Measurements from ENCODE around the gene PFN4.
A peak's percentile ranks its signal among the peaks of the same experiment; 100 is the strongest.
"Not testable (repeated sequence)": the region's sequence is repeated elsewhere in the genome, so short reads cannot be mapped to it uniquely, and the experiment has no call there.

PFN4 gene

DNA sequence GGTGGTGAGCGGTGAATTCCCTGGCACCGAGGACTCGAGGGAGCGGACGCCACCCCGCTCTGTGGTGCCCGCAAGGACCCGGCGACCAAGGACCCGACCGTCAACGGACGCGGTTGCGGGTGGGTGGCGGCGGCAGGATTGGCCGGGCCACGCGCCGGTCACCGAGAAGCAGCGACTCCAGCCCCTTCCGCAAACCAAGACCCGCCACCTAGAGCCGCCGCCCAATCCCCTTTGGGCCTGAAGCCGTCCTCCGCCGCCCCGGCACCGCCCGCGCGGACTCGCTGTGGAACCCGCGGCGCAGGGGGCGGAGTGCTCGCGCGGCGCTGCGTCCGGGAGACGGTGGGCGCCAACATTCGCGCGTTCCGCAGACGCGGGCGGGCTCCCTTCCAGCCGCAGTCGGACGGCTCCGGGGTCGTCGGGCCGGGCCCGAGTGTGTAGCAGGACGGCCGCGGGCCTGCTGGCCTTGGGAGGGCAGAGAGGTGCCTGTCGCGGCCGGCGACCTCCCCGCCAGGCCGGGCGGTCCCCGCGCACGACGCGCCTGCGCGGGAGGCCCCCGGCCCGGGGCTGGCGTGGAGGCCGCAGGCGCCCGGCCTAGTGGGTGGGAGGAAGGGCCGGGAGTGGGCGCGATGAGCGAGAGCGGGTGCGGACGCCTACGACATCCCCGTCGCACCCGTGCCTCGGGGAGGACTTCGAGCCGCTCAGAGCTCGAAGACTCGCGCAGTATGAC lies at the start of gene PFN4, which contains the start of gene FAM228B:
Gene PFN4, minus strand, starts transcription at position 140 of the 727 bp plus-strand sequence. CDS start 799 bp downstream, outside the sequence.
Gene FAM228B, plus strand, starts transcription at position 275 of the 727 bp plus-strand sequence. CDS start 893 bp downstream, outside the sequence.
- peak; percentile 39 for DNase-seq (ENCODE audit: low read depth)

DNA sequence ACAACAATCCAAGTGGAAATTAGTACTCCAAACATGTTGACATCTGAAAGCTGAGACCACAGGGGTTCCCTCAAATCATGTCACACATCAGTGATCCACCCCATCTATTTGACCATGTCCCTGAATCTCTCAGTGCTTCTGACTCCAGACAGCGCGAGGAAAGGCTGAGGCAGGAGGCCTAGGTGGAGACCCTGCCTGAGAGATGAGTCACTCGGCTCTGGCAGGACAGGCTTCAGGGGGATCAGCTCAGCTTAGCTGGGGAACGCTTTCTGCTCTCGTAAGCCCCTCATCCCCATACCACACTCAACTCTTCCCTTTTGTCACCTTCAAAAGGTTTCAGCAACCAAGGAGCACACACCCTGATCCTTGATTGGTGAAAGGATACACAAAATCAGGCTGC lies 45.9 kb upstream of the PFN4 start:
- no peak for DNase-seq (ENCODE audit: low read depth)

DNA sequence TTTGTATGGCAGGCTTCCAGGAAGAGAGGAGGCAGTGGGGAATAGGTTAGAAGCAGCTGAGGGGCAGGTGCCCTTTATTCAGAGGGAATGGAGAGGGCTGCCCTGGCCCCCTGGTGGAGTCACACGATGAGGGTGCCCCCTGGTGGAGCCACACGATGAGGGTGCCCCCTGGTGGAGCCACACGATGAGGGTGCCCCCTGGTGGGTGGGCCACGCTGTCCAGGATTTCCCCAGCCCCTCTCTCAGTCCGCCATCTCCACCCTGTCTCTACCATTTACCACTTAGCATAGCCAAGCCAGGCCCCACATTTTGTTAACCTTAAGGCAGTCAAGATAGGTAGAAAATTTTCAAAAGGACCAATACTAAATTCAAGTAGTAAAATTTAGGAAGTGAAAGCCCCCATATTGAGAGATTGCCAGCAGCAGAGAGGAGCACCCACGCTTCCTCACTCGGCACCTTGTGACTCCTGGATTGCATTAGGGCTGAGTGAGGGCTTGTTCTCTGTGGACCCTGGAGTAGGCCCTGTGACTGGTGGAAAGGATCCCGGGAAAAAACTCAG lies 41.4 kb upstream of the PFN4 start:
- peak; percentile 22 for DNase-seq (ENCODE audit: low read depth)

DNA sequence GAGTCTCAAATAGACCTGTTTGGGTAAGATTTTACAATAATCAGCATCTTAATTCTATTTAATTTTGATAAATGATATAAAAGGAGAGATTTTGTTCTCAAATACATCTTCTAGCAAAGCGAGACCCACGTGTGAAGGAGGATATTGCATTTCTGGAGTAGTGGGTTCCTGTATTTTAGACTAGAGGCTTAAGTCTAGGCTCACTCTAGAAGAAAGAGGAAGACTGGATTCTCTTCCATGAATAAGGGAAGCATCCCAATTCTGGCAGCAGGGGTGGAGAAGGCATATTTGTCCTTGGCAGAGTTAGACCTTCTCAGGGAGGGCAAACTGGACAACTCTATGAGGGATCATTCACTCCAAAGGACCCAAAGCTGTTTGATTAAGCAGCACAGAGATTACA lies 40.5 kb upstream of the PFN4 start:
- no peak for DNase-seq (ENCODE audit: low read depth)

GRCh38 chr2:24163186-24163585 lies 40.1 kb upstream of the PFN4 start:
- no peak for DNase-seq (ENCODE audit: low read depth)

GRCh38 chr2:24162494-24162893 lies 39.4 kb upstream of the PFN4 start:
- DNase-seq (ENCODE audit: low read depth) = no peak

GRCh38 chr2:24160761-24161160 lies 37.6 kb upstream of the PFN4 start:
- no peak for DNase-seq (ENCODE audit: low read depth)

DNA sequence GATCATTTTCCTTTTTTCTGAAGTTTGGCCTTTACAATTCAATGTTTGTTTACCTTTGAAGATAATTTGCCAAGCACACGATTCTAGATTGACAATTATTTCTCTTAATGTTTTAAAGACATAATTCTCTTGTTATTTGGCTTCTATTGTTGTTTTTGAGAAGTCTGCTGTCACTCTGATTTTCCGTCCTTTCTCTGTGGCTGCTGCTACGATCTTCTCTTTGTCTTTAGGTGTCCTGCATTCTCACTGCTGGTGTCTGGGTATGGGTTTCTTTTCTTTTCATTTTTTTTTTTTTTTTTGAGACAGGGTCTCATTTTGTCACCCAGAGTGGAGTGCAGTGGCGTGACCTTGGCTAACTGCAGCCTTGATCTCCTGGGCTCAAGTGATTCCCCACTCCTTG lies 36.6 kb upstream of the PFN4 start:
- DNase-seq (ENCODE audit: low read depth) = no peak

DNA sequence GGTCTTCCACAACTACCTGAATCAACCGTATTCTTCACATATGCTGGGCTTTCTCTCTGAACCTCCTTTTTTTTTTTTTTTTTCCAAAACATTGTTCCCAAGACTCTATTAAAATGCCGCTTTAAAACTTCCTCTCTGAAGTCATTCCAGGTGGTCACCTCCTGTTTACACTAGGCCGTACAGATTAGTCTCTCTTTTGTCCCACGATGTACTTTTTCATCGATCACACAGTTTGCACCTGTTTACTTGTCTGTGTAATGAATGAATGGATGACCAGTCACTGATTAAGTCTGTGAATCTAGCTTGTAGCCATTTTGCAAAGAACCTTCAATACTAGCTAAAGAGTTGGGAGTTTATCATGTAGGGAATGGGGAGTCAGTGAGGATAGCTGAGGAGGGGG lies 35.0 kb upstream of the PFN4 start:
- no peak for DNase-seq (ENCODE audit: low read depth)

DNA sequence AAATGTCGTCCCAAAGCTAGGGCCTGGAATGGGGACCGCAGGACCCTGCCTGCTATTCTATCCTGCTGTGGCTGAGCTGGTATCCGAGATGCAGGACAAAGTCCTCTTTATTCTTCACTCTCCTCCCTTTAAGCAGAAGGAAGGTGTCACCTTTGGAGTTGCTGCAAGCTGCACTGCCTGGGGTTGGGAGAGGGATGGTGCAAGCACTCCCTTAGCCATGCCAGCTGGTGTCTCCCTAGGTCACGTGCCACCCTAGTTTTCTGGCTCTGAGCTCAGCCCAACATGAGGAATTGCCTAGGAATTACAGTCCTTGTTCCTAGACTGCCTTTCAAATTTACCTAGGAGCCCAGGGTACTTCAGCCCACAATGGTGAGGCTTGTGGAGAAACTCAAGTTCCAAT lies 30.3 kb upstream of the PFN4 start:
- no peak for DNase-seq (ENCODE audit: low read depth)

DNA sequence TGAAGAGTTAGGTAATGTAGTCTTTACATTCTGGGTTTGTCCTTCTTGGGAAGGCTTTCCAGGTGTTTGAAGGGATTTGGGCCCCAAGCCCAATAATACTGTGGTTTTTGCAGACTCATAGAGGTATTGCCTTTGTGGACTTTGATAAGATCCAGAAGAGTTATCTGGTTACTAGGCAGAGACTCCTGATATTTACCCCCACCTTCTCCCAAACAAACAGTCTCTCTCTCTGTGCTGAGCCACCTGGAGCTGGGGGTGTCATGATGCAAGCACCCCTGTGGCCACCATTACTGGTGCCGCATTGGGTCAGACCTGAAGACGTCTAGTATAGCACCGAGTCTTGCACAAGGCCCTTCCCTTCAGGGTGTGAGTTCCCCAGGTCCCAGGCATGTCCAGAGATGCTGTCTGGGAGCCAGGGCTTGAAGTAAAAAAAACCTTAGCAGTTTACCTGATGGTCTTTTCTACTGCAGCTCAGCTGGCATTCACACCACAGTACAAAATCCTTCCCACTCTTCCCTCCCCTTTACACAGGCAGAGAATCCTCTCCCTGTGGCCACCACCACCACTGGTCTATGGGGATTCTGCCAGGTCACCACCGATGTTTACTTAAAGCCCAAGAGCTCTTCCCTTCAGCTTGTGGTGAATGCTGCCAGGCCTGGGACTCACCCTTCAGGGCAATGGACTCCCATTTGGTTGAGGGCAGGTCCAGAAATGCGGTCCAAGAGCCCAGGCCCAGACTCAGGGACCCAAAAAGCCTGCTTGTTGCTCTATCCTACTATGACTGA lies 29.5 kb upstream of the PFN4 start:
- no peak for DNase-seq (ENCODE audit: low read depth)

DNA sequence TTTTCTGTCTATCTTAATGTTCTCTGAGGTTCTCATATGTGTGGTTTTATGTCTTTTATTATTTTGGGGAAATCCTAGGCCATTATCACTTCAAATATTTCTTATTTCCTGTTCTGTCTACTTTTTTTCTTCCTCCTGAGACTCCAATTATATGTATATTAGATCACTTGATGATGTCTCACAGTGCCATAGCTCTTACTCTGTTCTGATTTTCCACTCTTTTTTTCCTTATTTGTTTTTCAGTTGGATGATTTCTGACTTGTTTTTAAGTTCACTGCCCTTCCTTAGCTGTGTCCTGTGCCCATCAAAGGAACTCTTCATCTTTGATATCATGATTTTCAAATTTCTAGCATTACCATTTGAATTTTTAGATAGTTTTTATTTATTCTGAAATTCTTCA lies 24.2 kb upstream of the PFN4 start:
- DNase-seq (ENCODE audit: low read depth) = no peak

DNA sequence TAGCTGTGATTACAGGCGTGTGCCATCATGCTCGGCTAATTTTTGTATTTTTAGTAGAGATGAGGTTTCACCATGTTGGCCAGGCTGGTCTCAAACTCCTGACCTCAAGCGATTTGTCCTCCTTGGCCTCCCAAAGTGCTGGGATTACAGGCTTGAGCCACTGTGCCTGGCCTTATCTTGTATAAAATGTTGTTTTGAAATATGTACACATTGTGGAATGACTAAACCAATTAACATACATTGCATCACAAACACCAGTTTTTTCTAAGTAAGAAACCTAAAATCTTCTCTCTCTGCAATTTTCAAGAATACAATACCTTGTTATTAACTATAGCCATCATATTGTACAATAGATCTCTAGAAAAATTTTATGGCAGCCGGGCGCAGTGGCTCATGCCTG lies 17.2 kb upstream of the PFN4 start:
- DNase-seq (ENCODE audit: low read depth) = not testable (repeated sequence)

DNA sequence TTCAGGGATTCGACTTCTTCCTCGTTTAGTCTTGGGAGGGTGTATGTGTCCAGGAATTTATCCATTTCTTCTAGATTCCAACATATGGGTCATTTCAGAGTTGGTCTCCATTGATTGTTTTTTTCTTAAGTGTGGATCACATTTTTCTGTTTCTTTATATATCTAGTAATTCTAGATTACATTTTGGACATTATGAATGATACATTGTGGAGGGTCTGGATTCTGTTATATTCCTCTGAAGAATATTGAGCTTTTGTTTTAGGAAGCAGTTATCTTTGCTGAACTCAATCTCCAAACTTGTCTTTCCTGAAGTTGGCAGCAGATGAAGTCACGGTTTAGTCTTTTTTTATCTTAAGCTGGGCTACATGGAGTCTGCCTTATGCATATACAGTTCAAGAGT lies 9.4 kb upstream of the PFN4 start:
- DNase-seq (ENCODE audit: low read depth) = no peak

GRCh38 chr2:24125956-24126355 lies 2.8 kb upstream of the PFN4 start:
- DNase-seq (ENCODE audit: low read depth) = no peak

- no peak for DNase-seq (ENCODE audit: low read depth)
These were observed 917 bp upstream of the PFN4 start for GRCh38 chr2:24123922-24124580.

GRCh38 chr2:24122366-24123194 lies 554 bp downstream of the PFN4 start:
- no peak for DNase-seq (ENCODE audit: low read depth)

GRCh38 chr2:24121469-24121868 lies 1.7 kb downstream of the PFN4 start:
- DNase-seq (ENCODE audit: low read depth) = no peak

- no peak for DNase-seq (ENCODE audit: low read depth)
These were observed 2.1 kb downstream of the PFN4 start for GRCh38 chr2:24121066-24121465.

DNA sequence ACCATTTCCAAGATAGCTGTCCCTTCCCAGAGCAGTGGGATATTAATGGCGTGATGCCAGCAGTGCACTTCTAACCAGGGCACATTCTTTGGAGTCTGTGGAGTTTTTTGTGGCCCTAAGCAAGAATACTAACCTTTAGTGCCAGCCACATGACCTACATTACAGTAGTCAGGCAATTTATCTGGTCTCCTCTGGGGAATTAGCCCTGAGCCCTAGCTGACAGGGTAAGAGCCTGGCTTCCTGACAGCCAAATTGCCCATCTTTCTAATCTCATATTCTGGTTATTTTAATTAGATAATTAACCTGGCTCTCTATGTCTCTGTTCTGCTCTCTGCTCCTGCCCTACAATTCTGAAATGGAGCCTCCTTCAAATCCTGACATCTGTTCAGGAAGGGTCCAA lies 5.2 kb downstream of the PFN4 start:
- no peak for DNase-seq (ENCODE audit: low read depth)

GRCh38 chr2:24115057-24115456 lies 8.1 kb downstream of the PFN4 start:
- no peak for DNase-seq (ENCODE audit: low read depth)
